ENCODE measurements around the gene AMHR2.

Gene AMHR2

GRCh38 chr12:53453953-53454640 lies 30.4 kb downstream of the AMHR2 start:
- DNase-seq: no peak

GRCh38 chr12:53454707-53455106 lies 31.1 kb downstream of the AMHR2 start:
- no peak for DNase-seq

GRCh38 chr12:53456654-53457366 lies 33.2 kb downstream of the AMHR2 start:
- DNase-seq: no peak

- DNase-seq: no peak
These were observed 35.4 kb downstream of the AMHR2 start for GRCh38 chr12:53459097-53459496.

GRCh38 chr12:53461059-53461458 lies 37.4 kb downstream of the AMHR2 start:
- DNase-seq: no peak

- no peak for DNase-seq
These were observed 37.9 kb downstream of the AMHR2 start for GRCh38 chr12:53461591-53461990.

GRCh38 chr12:53462935-53463334 lies 39.3 kb downstream of the AMHR2 start:
- no peak for DNase-seq

GRCh38 chr12:53463802-53464560 lies 40.3 kb downstream of the AMHR2 start:
- DNase-seq: no peak

GRCh38 chr12:53464685-53465418 lies 41.2 kb downstream of the AMHR2 start:
- no peak for DNase-seq

GRCh38 chr12:53465679-53466078 lies 42.0 kb downstream of the AMHR2 start:
- DNase-seq: no peak

GRCh38 chr12:53466640-53467039 lies 43.0 kb downstream of the AMHR2 start:
- no peak for DNase-seq

- no peak for DNase-seq
These were observed 43.4 kb downstream of the AMHR2 start for GRCh38 chr12:53467082-53467481.

GRCh38 chr12:53467880-53468279 lies 44.2 kb downstream of the AMHR2 start:
- DNase-seq: no peak

GRCh38 chr12:53468282-53468681 lies 44.6 kb downstream of the AMHR2 start:
- DNase-seq: no peak

GRCh38 chr12:53472056-53472582 lies 48.5 kb downstream of the AMHR2 start:
- DNase-seq: no peak

GRCh38 chr12:53474077-53474476 lies 50.4 kb downstream of the AMHR2 start:
- DNase-seq: no peak

- DNase-seq: no peak
These were observed 51.2 kb downstream of the AMHR2 start for GRCh38 chr12:53474819-53475218.

GRCh38 chr12:53476769-53477209 lies 53.1 kb downstream of the AMHR2 start:
- DNase-seq: no peak

GRCh38 chr12:53478865-53479264 lies 55.2 kb downstream of the AMHR2 start:
- no peak for DNase-seq

GRCh38 chr12:53479331-53479730 lies 55.7 kb downstream of the AMHR2 start:
- no peak for DNase-seq

GRCh38 chr12:53480491-53481442 lies 57.1 kb downstream of the AMHR2 start:
- no peak for DNase-seq
